ENCODE measurements around the gene RENBP.

RENBP gene

GRCh38 chrX:153969125-153969903 lies 24.9 kb upstream of the RENBP start:
- H3K27me3 ChIP-seq (ENCODE audit: control insufficient read depth, insufficient read depth, low read length): no peaks in the 10 kb centered on the region
- H3K9ac ChIP-seq (ENCODE audit: low read depth, low read length): peak overlapping the region; percentile 65
- H3K9me3 ChIP-seq (ENCODE audit: control insufficient read depth, insufficient read depth, low read length): peaks cover 5% of the 10 kb centered on the region
- peaks cover 9% of the 10 kb centered on the region for H3K36me3 ChIP-seq (ENCODE audit: control insufficient read depth, insufficient read depth, low read length)
- peaks cover 3% of the 10 kb centered on the region for H3K4me1 ChIP-seq (ENCODE audit: control insufficient read depth, insufficient read depth, low read length)
- H3K4me3 ChIP-seq (ENCODE audit: low read depth, low read length): peak overlapping the region; percentile 95

DNA sequence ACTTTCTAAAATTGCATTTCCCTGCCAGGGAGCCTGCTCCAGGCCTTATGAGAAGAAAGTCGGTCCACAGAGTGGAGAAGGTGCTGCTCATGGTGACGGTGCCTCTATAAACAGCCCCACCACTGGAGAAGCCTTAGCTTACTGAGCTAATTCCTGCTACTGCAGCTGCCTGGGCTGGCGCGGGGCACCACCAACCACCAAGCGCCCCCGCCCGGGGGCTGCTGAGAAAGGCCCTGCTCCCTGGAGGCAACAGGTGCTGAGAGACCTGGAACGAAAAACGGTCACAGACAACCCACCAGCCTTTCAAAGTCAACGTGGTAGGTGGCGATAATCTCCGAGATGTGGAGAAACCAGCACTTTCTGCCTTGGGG lies 24.3 kb upstream of the RENBP start:
- Histone ChIP-seq H3K4me3 (ENCODE audit: low read depth, low read length) (peak overlapping the region; percentile 95), H3K9ac (ENCODE audit: low read depth, low read length) (no peak overlapping the region), H3K27me3 (ENCODE audit: control insufficient read depth, insufficient read depth, low read length) (no peaks in the 10 kb centered on the region), H3K9me3 (ENCODE audit: control insufficient read depth, insufficient read depth, low read length) (peaks cover 4% of the 10 kb centered on the region), H3K36me3 (ENCODE audit: control insufficient read depth, insufficient read depth, low read length) (peaks cover 15% of the 10 kb centered on the region), H3K4me1 (ENCODE audit: control insufficient read depth, insufficient read depth, low read length) (peaks cover 3% of the 10 kb centered on the region)

DNA sequence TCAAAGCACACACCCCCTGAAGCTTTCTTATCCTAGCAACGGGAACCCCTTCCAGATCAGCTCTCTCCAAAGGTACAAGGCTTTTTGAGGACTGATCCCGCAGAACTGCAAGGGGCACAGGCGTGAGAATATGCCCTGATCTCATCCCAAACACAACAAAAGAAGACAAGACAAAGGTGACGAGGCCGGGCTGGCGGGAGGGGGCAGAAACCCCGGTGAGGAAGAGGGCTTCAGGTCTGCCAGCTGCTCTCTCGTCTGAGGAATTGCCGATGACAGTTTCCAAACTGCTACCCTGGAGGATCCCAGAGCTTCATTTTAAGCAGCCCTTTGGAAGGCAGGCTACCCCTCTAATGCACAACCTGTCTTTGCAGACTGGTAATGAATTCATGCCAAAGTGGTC lies 23.8 kb upstream of the RENBP start:
- Histone ChIP-seq H3K4me3 (ENCODE audit: low read depth, low read length) (peak overlapping the region; percentile 22), H3K27me3 (ENCODE audit: control insufficient read depth, insufficient read depth, low read length) (no peaks in the 10 kb centered on the region), H3K9me3 (ENCODE audit: control insufficient read depth, insufficient read depth, low read length) (peaks cover 4% of the 10 kb centered on the region), H3K4me1 (ENCODE audit: control insufficient read depth, insufficient read depth, low read length) (peaks cover 3% of the 10 kb centered on the region), H3K9ac (ENCODE audit: low read depth, low read length) (no peak overlapping the region), H3K36me3 (ENCODE audit: control insufficient read depth, insufficient read depth, low read length) (peaks cover 18% of the 10 kb centered on the region)

DNA sequence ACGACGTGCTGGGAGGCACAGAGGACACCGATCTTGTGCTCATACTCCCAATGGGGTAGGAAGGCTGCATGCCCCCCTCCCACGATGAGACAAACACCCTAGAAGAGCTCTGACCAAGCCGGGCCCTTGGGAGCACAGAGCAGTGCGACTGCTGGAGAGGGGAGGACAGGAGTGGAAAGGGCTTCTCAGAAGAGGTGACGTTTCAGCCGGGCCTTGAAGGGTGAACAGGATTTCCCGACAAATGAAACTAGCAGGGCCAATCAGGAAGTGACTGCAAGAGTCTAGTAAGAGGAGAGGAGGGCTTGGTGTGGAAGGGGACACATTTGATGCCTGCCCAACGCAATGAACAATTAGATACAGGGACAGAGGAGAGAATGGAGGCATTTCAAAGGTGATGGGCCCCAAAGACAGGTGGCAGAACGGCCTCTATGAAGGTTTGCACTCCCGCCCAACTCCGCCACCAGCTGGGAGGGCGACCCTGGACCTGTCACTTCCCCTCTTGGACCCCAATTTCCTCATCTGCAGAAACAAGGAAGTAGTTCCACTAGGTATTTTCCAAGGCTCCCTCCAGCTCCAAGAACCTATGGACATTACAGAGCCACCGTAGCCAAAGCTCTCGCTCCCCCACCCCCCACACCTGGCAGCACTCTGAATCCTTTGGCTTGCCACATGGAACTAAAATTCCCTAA lies 23.2 kb upstream of the RENBP start:
- peaks cover 4% of the 10 kb centered on the region for H3K9me3 ChIP-seq (ENCODE audit: control insufficient read depth, insufficient read depth, low read length)
- peaks cover 3% of the 10 kb centered on the region for H3K4me1 ChIP-seq (ENCODE audit: control insufficient read depth, insufficient read depth, low read length)
- peaks cover 22% of the 10 kb centered on the region for H3K36me3 ChIP-seq (ENCODE audit: control insufficient read depth, insufficient read depth, low read length)
- H3K27me3 ChIP-seq (ENCODE audit: control insufficient read depth, insufficient read depth, low read length): no peaks in the 10 kb centered on the region
- peak overlapping the region; percentile 18 for H3K4me3 ChIP-seq (ENCODE audit: low read depth, low read length)
- H3K9ac ChIP-seq (ENCODE audit: low read depth, low read length): no peak overlapping the region

- Histone ChIP-seq H3K9me3 (ENCODE audit: control insufficient read depth, insufficient read depth, low read length) (peaks cover 4% of the 10 kb centered on the region), H3K36me3 (ENCODE audit: control insufficient read depth, insufficient read depth, low read length) (peaks cover 27% of the 10 kb centered on the region), H3K4me3 (ENCODE audit: low read depth, low read length) (peak overlapping the region; percentile 18), H3K27me3 (ENCODE audit: control insufficient read depth, insufficient read depth, low read length) (no peaks in the 10 kb centered on the region), H3K9ac (ENCODE audit: low read depth, low read length) (peak overlapping the region; percentile 54), H3K4me1 (ENCODE audit: control insufficient read depth, insufficient read depth, low read length) (peaks cover 3% of the 10 kb centered on the region)
Observed at GRCh38 chrX:153966841-153967535, 22.5 kb upstream of the RENBP start.

DNA sequence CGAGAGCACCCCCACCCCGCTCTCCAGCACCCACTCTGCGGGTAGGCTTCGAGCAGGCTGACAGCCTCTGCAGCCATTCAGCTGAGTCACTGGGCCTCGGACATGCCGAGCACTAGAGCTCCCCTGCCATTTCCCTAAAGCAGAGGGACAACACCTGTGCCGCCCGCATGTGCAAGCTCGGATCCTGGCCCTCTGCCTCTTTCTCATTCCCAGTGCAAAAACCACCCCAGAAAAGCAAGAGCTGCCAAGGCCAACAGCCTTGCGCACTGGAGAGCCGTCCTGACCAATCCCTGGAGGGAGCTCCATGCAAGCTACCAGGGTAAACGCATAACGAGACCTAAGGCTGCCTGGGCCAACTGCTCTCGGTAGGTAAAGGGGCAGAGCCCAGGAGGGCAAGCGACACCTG lies 21.8 kb upstream of the RENBP start:
- peaks cover 3% of the 10 kb centered on the region for H3K4me1 ChIP-seq (ENCODE audit: control insufficient read depth, insufficient read depth, low read length)
- H3K27me3 ChIP-seq (ENCODE audit: control insufficient read depth, insufficient read depth, low read length): no peaks in the 10 kb centered on the region
- H3K9me3 ChIP-seq (ENCODE audit: control insufficient read depth, insufficient read depth, low read length): peaks cover 4% of the 10 kb centered on the region
- H3K4me3 ChIP-seq (ENCODE audit: low read depth, low read length): no peak overlapping the region
- peak overlapping the region; percentile 54 for H3K9ac ChIP-seq (ENCODE audit: low read depth, low read length)
- H3K36me3 ChIP-seq (ENCODE audit: control insufficient read depth, insufficient read depth, low read length): peaks cover 34% of the 10 kb centered on the region

GRCh38 chrX:153965406-153965805 lies 21.0 kb upstream of the RENBP start:
- Histone ChIP-seq H3K27me3 (ENCODE audit: control insufficient read depth, insufficient read depth, low read length) (no peaks in the 10 kb centered on the region), H3K4me3 (ENCODE audit: low read depth, low read length) (no peak overlapping the region), H3K9ac (ENCODE audit: low read depth, low read length) (no peak overlapping the region), H3K36me3 (ENCODE audit: control insufficient read depth, insufficient read depth, low read length) (peaks cover 41% of the 10 kb centered on the region), H3K9me3 (ENCODE audit: control insufficient read depth, insufficient read depth, low read length) (peaks cover 4% of the 10 kb centered on the region), H3K4me1 (ENCODE audit: control insufficient read depth, insufficient read depth, low read length) (peaks cover 3% of the 10 kb centered on the region)

DNA sequence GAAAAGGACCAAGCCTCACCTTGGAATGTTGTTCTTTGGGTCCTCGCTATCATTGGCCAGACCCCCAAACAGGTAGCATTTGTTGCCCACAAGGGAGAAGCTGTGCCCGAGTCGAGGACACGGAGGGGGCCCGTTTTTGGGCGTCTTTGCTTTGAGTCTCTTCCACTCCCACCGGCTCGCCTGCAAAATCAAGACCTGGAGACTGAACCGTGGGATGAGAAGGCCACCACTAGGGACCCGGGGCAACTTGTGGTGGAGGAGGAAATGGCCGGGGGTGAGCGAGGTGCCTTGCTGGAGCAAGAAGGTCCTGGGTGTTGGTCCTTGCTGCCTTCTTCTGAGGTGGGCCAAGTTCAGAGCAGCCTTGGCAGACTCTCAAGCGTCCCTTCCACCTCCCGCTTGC lies 19.7 kb upstream of the RENBP start:
- H3K9me3 ChIP-seq (ENCODE audit: control insufficient read depth, insufficient read depth, low read length): peaks cover 7% of the 10 kb centered on the region
- H3K9ac ChIP-seq (ENCODE audit: low read depth, low read length): no peak overlapping the region
- no peak overlapping the region for H3K4me3 ChIP-seq (ENCODE audit: low read depth, low read length)
- H3K27me3 ChIP-seq (ENCODE audit: control insufficient read depth, insufficient read depth, low read length): no peaks in the 10 kb centered on the region
- peaks cover 54% of the 10 kb centered on the region for H3K36me3 ChIP-seq (ENCODE audit: control insufficient read depth, insufficient read depth, low read length)
- H3K4me1 ChIP-seq (ENCODE audit: control insufficient read depth, insufficient read depth, low read length): peaks cover 3% of the 10 kb centered on the region

- H3K9me3 ChIP-seq (ENCODE audit: control insufficient read depth, insufficient read depth, low read length): peaks cover 8% of the 10 kb centered on the region
- peaks cover 55% of the 10 kb centered on the region for H3K36me3 ChIP-seq (ENCODE audit: control insufficient read depth, insufficient read depth, low read length)
- H3K27me3 ChIP-seq (ENCODE audit: control insufficient read depth, insufficient read depth, low read length): no peaks in the 10 kb centered on the region
Observed at GRCh38 chrX:153963546-153963945, 19.1 kb upstream of the RENBP start.

DNA sequence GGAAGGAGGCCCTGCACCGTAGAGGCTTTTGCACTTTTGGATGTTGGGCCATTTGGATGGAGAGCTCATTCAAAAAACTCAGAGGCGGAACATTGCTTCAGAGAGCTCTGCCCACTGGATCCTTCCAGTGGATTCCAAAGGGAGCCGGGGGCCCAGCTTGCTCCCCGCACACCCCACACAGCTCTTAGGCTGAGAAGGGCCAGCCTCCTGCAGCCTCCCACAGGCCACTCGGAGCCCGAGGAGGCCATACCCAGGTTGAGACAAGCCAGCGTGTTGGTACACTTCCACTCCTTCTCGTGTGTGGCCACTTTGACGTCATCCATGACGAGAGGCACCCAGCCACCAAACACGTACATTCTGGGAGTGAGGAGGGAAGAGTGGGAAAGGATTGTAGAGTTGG lies 16.8 kb upstream of the RENBP start:
- Histone ChIP-seq H3K27me3 (ENCODE audit: control insufficient read depth, insufficient read depth, low read length) (no peaks in the 10 kb centered on the region), H3K4me1 (ENCODE audit: control insufficient read depth, insufficient read depth, low read length) (no peaks in the 10 kb centered on the region), H3K4me3 (ENCODE audit: low read depth, low read length) (no peak overlapping the region), H3K9me3 (ENCODE audit: control insufficient read depth, insufficient read depth, low read length) (peaks cover 4% of the 10 kb centered on the region), H3K9ac (ENCODE audit: low read depth, low read length) (no peak overlapping the region), H3K36me3 (ENCODE audit: control insufficient read depth, insufficient read depth, low read length) (peaks cover 68% of the 10 kb centered on the region)

More at GRCh38 chrX:153963546-153963945, 19.1 kb upstream of the RENBP start:
- H3K4me3 ChIP-seq (ENCODE audit: low read depth, low read length): no peak overlapping the region
- no peak overlapping the region for H3K9ac ChIP-seq (ENCODE audit: low read depth, low read length)
- H3K4me1 ChIP-seq (ENCODE audit: control insufficient read depth, insufficient read depth, low read length): peaks cover 2% of the 10 kb centered on the region

DNA sequence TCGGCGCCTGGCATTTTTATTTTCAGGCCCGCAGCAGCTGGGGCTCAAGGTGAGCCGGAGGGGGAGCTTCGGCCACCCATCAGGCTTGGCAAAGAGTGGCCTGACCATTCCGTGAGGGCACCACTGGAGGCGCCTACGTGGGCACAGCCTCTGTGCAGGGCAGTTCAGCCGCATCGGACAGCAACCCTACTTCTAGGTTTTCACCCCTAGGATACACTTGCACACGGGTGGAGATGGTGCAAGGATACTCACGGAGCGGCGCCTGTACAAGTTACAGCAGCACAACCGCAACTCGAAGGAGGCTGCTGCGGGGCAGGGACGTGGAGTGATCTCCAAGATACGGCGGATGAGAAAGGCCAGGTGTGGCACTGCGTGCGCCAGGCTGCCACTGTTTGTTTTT lies 16.3 kb upstream of the RENBP start:
- Histone ChIP-seq H3K4me1 (ENCODE audit: control insufficient read depth, insufficient read depth, low read length) (no peaks in the 10 kb centered on the region), H3K9ac (ENCODE audit: low read depth, low read length) (no peak overlapping the region), H3K4me3 (ENCODE audit: low read depth, low read length) (no peak overlapping the region), H3K27me3 (ENCODE audit: control insufficient read depth, insufficient read depth, low read length) (no peaks in the 10 kb centered on the region), H3K36me3 (ENCODE audit: control insufficient read depth, insufficient read depth, low read length) (peaks cover 73% of the 10 kb centered on the region), H3K9me3 (ENCODE audit: control insufficient read depth, insufficient read depth, low read length) (peaks cover 4% of the 10 kb centered on the region)
